GM12891 (cell line): ENCODE measurements around the gene PTPRO.

ENCODE experiments used
- PAX5 ChIP-seq: IDR thresholded peaks from 2 replicates; pipeline ENCODE4 v1.6.1; 2011; ENCODE audit warnings: low read length, moderate library complexity, mild to moderate bottlenecking; ENCODE audit not compliant: insufficient read depth, severe bottlenecking
- POLR2A ChIP-seq: IDR thresholded peaks from 2 replicates; pipeline ENCODE4 v1.6.1; 2011; ENCODE audit warnings: low read depth, low read length, control low read depth
- POLR2AphosphoS5 ChIP-seq: IDR thresholded peaks from 2 replicates; pipeline ENCODE4 v1.6.1; 2011; ENCODE audit warnings: low read depth, low read length, control low read depth
- TAF1 ChIP-seq: IDR thresholded peaks from 2 replicates; pipeline ENCODE4 v1.6.1; 2011; ENCODE audit warnings: low read depth, low read length, control low read depth

GRCh38 chr12:15543347-15543746 lies 221.0 kb downstream of the PTPRO start:
- TF ChIP-seq POLR2A (no peak), TAF1 (no peak), PAX5 (no peak), POLR2AphosphoS5 (no peak)
